COR-L47 (cell line): ENCODE measurements around the gene ARHGAP18.

Experiments
- DNase-seq: peaks from one replicate; lab custom pipeline; 2025; lab: John Stamatoyannopoulos, UW

ARHGAP18 gene

GRCh38 chr6:129642322-129642721, 67.7 kb downstream of the ARHGAP18 start:
- no peak for DNase-seq

- DNase-seq, result no peak
Measured at GRCh38 chr6:129641344-129641743, 68.6 kb downstream of the ARHGAP18 start.

GRCh38 chr6:129638686-129639085, 71.3 kb downstream of the ARHGAP18 start:
- no peak for DNase-seq

DNA sequence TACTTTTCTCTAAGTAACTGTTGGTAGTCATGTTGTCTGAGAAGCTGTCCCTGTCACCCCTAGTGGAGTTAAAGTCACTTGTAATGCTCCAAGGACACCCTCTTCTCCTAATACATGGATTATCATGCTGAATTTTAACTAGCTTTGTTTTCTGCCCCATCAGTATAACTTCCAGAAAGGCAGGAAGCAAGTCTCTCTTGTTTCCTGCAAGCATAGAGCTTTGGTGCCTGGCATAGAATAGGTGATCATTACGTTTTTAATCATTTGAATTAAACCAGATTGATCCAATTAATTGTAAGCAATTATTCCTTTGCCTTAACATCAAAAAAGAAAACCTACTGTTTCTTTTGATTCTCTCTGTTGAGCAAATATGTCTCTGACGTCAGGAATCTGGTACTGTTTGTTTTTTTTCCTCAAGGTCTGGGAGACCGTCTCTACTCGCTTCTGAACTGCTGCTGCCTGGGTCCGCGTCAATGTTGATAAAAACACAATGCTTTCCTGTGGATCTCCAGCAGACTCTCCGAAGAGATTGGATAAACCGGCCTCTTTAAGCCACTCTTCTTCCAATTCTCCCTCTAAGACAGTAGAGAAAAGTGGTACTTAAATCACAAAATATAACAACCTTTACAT, 71.8 kb downstream of the ARHGAP18 start:
- no peak for DNase-seq

DNA sequence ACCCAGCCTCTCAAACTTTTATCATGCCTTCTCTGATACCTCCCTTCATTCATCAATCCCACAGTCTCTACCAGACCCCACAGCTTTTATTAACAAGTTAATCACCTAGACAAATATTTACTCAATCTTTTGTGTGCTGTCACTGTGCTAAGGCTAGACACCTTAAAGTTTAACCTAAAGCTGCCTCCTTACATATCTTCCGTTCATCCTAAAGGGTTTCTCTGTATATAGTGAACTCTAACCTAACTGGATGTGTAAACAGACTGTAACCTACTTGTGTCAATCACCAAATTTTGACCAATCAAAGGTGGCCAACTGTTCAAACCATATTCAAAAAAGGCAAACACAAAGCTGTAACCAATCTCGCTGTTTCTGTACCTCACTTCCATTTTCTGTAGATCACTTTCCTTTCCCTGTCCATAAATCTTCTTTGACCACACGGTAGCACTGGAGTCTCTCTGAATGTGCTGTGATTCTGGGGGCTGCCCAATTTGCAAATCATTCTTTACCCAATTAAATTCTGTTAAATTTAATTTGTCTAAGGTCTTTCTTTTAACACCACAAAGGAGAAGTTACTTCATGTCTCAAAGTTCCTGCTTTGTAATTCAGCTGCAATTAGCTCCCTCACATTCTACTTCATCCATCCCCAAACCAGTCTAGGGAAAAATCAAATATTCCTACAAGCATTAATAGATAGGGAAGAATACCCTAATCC, 72.5 kb downstream of the ARHGAP18 start:
- DNase-seq, result no peak

DNA sequence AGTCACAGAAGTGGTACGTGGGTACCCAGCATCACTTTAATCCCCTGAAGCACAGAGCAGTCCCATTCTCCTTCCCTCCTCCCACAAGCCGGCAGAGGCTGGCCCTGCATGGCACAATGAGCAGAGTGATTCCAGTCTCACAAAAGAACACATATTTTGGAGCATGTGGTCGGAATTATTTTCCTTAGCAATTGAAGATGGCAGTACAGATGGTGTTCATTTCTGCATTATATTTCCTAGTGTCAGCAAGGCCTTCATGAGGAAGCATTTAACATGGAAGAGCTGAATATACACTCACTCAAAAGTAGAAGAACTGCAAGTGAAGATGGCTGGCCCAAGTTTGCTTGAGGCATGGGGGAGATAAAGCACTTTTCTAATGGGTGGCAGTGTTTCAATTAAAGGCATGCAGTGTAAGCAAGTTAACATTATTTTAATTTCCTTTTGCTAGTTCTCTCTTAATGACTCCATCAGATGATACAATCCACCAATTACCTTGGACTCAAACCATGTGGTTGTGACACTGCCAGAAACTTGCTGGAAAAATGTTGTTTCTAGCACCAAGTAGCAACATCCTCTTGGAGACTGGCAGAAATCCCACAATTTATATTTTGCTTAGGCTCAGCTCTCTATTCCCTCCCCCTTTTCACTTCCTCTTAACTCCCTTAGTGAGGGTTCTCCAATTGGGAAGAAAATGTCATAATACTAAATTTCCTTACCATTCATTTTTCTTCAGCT, 74.4 kb downstream of the ARHGAP18 start:
- DNase-seq, result no peak

GRCh38 chr6:129634411-129635230, 75.4 kb downstream of the ARHGAP18 start:
- no peak for DNase-seq

GRCh38 chr6:129633529-129633928, 76.4 kb downstream of the ARHGAP18 start:
- no peak for DNase-seq

GRCh38 chr6:129632172-129632613, 77.8 kb downstream of the ARHGAP18 start:
- no peak for DNase-seq

GRCh38 chr6:129631070-129631469, 78.9 kb downstream of the ARHGAP18 start:
- DNase-seq, result no peak

GRCh38 chr6:129630596-129630995, 79.4 kb downstream of the ARHGAP18 start:
- no peak for DNase-seq

GRCh38 chr6:129628101-129628815, 81.7 kb downstream of the ARHGAP18 start:
- DNase-seq, result no peak

GRCh38 chr6:129624488-129624887, 85.5 kb downstream of the ARHGAP18 start:
- DNase-seq, result no peak

DNA sequence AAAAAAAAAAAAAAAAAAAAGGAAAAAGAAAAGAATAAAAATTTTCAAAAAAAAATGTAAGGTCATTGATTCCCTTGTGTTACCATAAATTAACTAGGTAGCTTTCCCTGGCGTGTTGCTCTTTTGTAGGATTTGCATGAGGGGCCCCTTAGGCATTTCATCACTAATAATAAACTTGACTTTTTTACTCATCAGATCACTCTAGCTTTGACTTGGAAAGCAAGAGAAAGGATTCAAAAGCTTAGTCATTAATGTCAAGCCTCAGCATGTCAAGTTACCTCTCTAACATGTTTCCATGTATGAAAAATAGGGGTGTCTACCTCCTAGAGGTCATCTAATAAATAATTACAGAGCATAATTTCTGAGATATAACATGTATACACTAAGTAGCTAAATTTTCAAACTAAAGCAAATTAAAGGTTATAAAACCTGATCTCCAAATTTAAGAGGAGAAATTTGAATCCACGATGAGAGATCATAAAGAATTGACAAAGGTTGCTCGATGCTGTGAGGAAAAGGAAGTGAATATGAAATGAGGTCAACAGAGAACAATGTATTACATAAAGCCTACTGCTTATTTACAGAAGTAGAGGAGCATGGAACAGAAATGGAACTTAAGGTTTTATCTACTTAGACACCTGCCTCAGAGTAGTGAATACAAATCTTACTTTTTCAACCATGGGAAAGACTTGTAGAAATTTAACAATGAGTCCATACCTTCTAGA, 86.8 kb downstream of the ARHGAP18 start:
- no peak for DNase-seq

- DNase-seq, result no peak
Measured at GRCh38 chr6:129621252-129621651, 88.7 kb downstream of the ARHGAP18 start.

DNA sequence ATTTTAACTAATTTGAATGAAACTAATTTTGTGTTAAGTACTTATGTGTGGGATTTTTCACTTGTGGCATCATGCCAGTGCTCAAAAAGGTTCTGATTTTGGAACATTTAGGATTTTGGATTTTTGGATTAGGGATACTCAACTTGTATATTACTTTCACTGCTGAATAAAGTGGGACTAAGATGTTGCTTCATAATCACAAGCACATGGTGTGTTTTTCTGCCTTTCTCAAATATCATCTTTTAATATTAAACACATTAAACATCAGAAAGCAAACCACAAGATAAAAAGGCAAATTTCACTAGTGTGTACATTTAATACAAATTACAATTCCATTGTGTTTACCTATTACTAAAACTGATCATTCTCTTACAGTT, 89.8 kb downstream of the ARHGAP18 start:
- no peak for DNase-seq

- no peak for DNase-seq
Measured at GRCh38 chr6:129619579-129620233, 90.3 kb downstream of the ARHGAP18 start.

DNA sequence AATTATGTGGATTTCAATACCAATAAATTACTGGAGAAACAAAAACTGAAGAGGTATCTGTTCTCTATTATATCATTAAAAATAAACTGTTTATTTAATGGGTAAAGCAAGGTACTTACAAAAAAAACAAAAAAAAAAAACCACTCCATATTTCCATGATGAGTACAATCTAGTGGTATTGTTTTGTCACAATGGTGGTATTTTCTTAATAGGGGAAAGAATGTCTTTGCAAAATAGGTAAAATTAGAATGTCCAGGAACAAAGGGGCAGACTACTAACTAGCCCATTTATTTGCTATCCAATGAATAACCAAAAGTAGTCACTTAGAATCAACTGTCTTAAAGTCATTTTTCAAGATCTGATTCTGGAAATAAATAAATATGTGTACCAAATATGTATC, 92.0 kb downstream of the ARHGAP18 start:
- no peak for DNase-seq

- no peak for DNase-seq
Measured at GRCh38 chr6:129615496-129615895, 94.5 kb downstream of the ARHGAP18 start.

GRCh38 chr6:129615020-129615419, 95.0 kb downstream of the ARHGAP18 start:
- no peak for DNase-seq
